Brain pericyte (primary cell): ENCODE data around the gene CRIP2.

Experiments
- DNase-seq: peaks from one replicate; pipeline ENCODE4 v3.0.0-alpha.2; 2012; ENCODE audit warnings: low read depth, low spot score

The CRIP2 gene

GRCh38 chr14:105461903-105462302 lies 12.7 kb upstream of the CRIP2 start:
- no peak for DNase-seq

- DNase-seq = no peak
Observed at GRCh38 chr14:105464501-105464900, 10.1 kb upstream of the CRIP2 start.

GRCh38 chr14:105465209-105466031 lies 9.2 kb upstream of the CRIP2 start:
- no peak for DNase-seq

- no peak for DNase-seq
Observed at GRCh38 chr14:105466531-105467248, 7.9 kb upstream of the CRIP2 start.

- DNase-seq = no peak
Observed at GRCh38 chr14:105467249-105467941, 7.2 kb upstream of the CRIP2 start.

GRCh38 chr14:105467942-105468471 lies 6.6 kb upstream of the CRIP2 start:
- no peak for DNase-seq

GRCh38 chr14:105468621-105469241 lies 5.9 kb upstream of the CRIP2 start:
- no peak for DNase-seq

- DNase-seq = no peak
Observed at GRCh38 chr14:105469456-105470349, 4.9 kb upstream of the CRIP2 start.

- no peak for DNase-seq
Observed at GRCh38 chr14:105470350-105471296, 4.0 kb upstream of the CRIP2 start.

GRCh38 chr14:105471297-105471821 lies 3.3 kb upstream of the CRIP2 start:
- no peak for DNase-seq

- DNase-seq = no peak
Observed at GRCh38 chr14:105471823-105472485, 2.7 kb upstream of the CRIP2 start.

GRCh38 chr14:105472486-105472991 lies 2.1 kb upstream of the CRIP2 start:
- DNase-seq = no peak

GRCh38 chr14:105473033-105473676 lies 1.5 kb upstream of the CRIP2 start:
- DNase-seq = no peak

- no peak for DNase-seq
Observed at GRCh38 chr14:105473677-105474482, 741 bp upstream of the CRIP2 start.

- no peak for DNase-seq
Observed at GRCh38 chr14:105475269-105476096, 862 bp downstream of the CRIP2 start.
